Activated CD4-positive, alpha-beta memory T cell treated with anti-CD3 and anti-CD28 coated beads, Interleukin-2, amount 10 ng/mL, durations not matched to agents 7 days and 5 days (primary cell): ENCODE data around the gene GNB3. TPM values are rescaled to one million over a fixed set of nuclear protein-coding genes. Genes with fewer than 3 reads are reported as not detected.
"Not testable (repeated sequence)": the region's sequence is repeated elsewhere in the genome, so short reads cannot be mapped to it uniquely, and the experiment has no call there.

Experiments
- CTCF ChIA-PET: fragments of 350-600 bp; sonication (Branson Sonifier 250); formaldehyde crosslinking; loops from one replicate; lab custom pipeline; 2021; ENCODE audit warnings: antibody characterized with exemption, inconsistent platforms; lab: Charles Lee
- POLR2A ChIA-PET: fragments of 350-600 bp; sonication (Branson Sonifier 250); formaldehyde crosslinking; loops from one replicate; lab custom pipeline; 2021; ENCODE audit warnings: antibody characterized with exemption; lab: Charles Lee
- DNase-seq: peaks from one replicate; pipeline ENCODE4 v3.0.0-alpha.2; 2020
- H3K27ac Mint-ChIP-seq: one replicate; pipeline ENCODE4 v1.8.0; 2021; ENCODE audit warnings: mild to moderate bottlenecking, mixed read lengths
- H3K27me3 Mint-ChIP-seq: one replicate; pipeline ENCODE4 v1.8.0; 2021; ENCODE audit warnings: mixed read lengths
- H3K36me3 Mint-ChIP-seq: one replicate; pipeline ENCODE4 v1.8.0; 2021; ENCODE audit warnings: low read depth, mixed read lengths
- H3K4me1 Mint-ChIP-seq: one replicate; pipeline ENCODE4 v1.8.0; 2021; ENCODE audit warnings: mixed read lengths
- H3K4me3 Mint-ChIP-seq: one replicate; pipeline ENCODE4 v1.8.0; 2021; ENCODE audit warnings: mild to moderate bottlenecking, mixed read lengths
- H3K9me3 Mint-ChIP-seq: one replicate; pipeline ENCODE4 v1.8.0; 2021; ENCODE audit warnings: mixed read lengths
- total RNA-seq, 2 experiments: library from RNA; stranded (reverse); gene quantifications; one replicate each; pipeline ENCODE4 v1.2.3, GENCODE V29; 2021

GNB3 gene
- total RNA-seq, 2 experiments from 2014 or later, result not detected

DNA sequence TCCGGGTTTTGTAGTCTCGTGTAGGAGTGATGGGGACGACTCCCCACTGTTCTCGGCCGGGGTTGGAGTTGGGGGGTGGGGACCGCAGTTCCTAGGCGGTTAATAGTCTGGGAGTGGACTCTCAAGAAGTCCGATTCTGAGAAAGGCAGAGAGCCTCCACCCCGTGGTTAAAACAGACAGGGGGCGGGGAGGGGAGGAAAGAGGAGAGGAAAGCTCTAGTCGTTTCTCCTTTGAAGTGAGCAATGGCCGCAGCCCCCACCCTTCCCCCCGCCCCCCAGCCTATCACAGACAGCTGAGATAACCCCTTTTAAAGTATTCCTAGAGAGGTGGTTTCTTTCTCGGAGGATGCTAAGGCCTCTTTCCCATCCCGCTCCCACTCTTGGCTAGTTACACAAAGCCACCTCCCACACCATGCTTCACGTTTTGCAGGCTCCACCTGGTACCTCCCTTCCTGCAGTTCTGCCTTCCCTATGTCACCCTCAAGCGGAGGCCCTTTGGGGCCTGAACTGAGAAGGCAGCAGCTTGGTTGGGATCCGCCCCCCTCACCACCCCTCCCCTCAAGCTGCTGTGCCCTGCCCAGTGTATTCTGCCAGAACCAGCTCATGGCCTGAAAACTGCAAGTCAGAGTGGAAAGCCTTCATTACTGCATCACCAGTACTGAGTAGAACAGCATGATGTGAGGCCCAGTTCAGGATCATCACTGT is 12.1 kb downstream of the GNB3 start:
- Mint-ChIP-seq H3K9me3 (no peaks in the 10 kb centered on the region), H3K27ac (peak overlapping the region; percentile 100), H3K27me3 (no peaks in the 10 kb centered on the region), H3K4me3 (peak overlapping the region; percentile 85), H3K4me1 (peaks cover 48% of the 10 kb centered on the region), H3K36me3 (peaks cover 47% of the 10 kb centered on the region)
- ChIA-PET POLR2A (interaction anchor here (0.7 to 8.9 kb wide), 35 partner anchors 8 to 406 kb away, joined by 3 to 312 read pairs (median 12); partner anchors contain the start of genes C12orf57, C1RL, CD4 and COPS7A), CTCF (interaction anchor here (0.6 to 8.6 kb wide), 15 partner anchors 8 to 256 kb away, joined by 3 to 161 read pairs (median 5); partner anchors contain the start of genes C1RL, COPS7A, MLF2 and PTMS)
- peak; percentile 79 for DNase-seq

GRCh38 chr12:6853626-6854025 is 12.9 kb downstream of the GNB3 start:
- peaks cover 47% of the 10 kb centered on the region for H3K36me3 Mint-ChIP-seq
- no peak for DNase-seq
- POLR2A ChIA-PET, result interaction anchor here (0.9 to 8.9 kb wide), 20 partner anchors 8 to 255 kb away, joined by 3 to 312 read pairs (median 21); partner anchors contain the start of genes C12orf57, C1RL, CD4 and COPS7A
- peak overlapping the region; percentile 100 for H3K27ac Mint-ChIP-seq
- CTCF ChIA-PET, result interaction anchor here (0.7 to 8.6 kb wide), 7 partner anchors 14 to 263 kb away, joined by 3 to 161 read pairs (median 8); partner anchors contain the start of genes MLF2, SPSB2, TPI1 and ZNF384
- peak overlapping the region; percentile 85 for H3K4me3 Mint-ChIP-seq
- peaks cover 44% of the 10 kb centered on the region for H3K4me1 Mint-ChIP-seq
- no peaks in the 10 kb centered on the region for H3K27me3 Mint-ChIP-seq
- no peaks in the 10 kb centered on the region for H3K9me3 Mint-ChIP-seq

- Mint-ChIP-seq H3K27ac (peak overlapping the region; percentile 100), H3K4me1 (peaks cover 41% of the 10 kb centered on the region), H3K36me3 (peaks cover 44% of the 10 kb centered on the region), H3K9me3 (no peaks in the 10 kb centered on the region), H3K4me3 (peak overlapping the region; percentile 85), H3K27me3 (no peaks in the 10 kb centered on the region)
- no peak for DNase-seq
- POLR2A ChIA-PET, result interaction anchor here (0.9 to 8.9 kb wide), 10 partner anchors 10 to 246 kb away, joined by 3 to 312 read pairs (median 24); partner anchors contain the start of genes CD4, COPS7A, ENO2 and P3H3
- CTCF ChIA-PET, result interaction anchor here (8.6 kb wide), 1 partner anchor 14 kb away, joined by 161 read pairs; the partner anchor contains the start of genes SPSB2 and TPI1
These were observed 13.3 kb downstream of the GNB3 start for GRCh38 chr12:6854036-6854435.

DNA sequence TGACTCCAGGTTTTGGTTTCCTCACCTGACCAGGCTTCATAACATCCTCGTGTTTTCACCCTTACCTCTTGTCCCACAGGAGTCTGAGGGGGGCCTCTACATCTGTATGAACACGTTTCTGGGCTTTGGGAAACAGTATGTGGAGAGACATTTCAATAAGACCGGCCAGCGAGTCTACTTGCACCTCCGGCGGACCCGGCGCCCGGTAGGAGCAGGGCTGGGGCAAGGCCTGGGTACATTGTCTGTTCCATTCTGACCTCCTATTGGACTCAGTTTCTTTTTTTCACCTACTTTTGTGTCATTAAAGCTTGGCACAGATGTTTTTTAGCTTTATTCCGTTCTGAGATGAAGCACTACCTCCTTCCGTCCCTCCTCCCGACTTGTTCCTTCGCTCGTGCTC is 14.6 kb downstream of the GNB3 start:
- Mint-ChIP-seq H3K4me3 (no peak overlapping the region), H3K9me3 (no peaks in the 10 kb centered on the region), H3K36me3 (peaks cover 45% of the 10 kb centered on the region), H3K27ac (no peak overlapping the region), H3K4me1 (peaks cover 28% of the 10 kb centered on the region), H3K27me3 (no peaks in the 10 kb centered on the region)
- CTCF ChIA-PET, result interaction anchor here (1.3 to 8.6 kb wide), 2 partner anchors 13 to 36 kb away, joined by 6 to 161 read pairs; partner anchors contain the start of genes SPSB2 and TPI1
- POLR2A ChIA-PET, result interaction anchor here (8.9 kb wide), 1 partner anchor 13 kb away, joined by 312 read pairs; the partner anchor contains the start of genes SPSB2 and TPI1
- DNase-seq, result no peak

DNA sequence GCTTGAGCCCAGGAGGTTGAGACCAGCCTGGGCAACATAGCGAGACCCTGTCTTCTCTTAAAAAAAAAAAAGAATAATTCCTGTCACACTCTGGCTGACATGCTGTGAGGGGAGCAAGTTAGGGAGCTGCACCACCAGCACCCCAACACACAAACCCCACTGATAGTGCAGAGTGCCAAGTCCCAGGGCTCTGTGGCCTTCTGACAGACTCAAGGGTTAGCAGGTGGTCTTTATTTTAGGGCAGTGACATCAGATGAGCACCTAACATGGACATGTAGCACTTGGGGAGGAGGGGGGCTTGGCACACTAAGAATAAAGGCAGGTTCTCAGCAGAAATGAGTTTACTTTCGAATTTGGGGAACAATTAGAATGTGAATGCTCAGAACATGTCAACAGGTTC is 18.1 kb downstream of the GNB3 start:
- ChIA-PET CTCF (no interaction called here), POLR2A (interaction anchor here (1.0 to 1.5 kb wide), 3 partner anchors 10 to 85 kb away, joined by 3 to 9 read pairs (median 3); partner anchors contain the start of genes C12orf57, RNU7-1 and TPI1)
- no peak overlapping the region for H3K4me3 Mint-ChIP-seq
- DNase-seq, result no peak
- H3K27me3 Mint-ChIP-seq, result no peaks in the 10 kb centered on the region
- peaks cover 11% of the 10 kb centered on the region for H3K4me1 Mint-ChIP-seq
- no peaks in the 10 kb centered on the region for H3K9me3 Mint-ChIP-seq
- H3K27ac Mint-ChIP-seq, result no peak overlapping the region
- peaks cover 64% of the 10 kb centered on the region for H3K36me3 Mint-ChIP-seq

DNA sequence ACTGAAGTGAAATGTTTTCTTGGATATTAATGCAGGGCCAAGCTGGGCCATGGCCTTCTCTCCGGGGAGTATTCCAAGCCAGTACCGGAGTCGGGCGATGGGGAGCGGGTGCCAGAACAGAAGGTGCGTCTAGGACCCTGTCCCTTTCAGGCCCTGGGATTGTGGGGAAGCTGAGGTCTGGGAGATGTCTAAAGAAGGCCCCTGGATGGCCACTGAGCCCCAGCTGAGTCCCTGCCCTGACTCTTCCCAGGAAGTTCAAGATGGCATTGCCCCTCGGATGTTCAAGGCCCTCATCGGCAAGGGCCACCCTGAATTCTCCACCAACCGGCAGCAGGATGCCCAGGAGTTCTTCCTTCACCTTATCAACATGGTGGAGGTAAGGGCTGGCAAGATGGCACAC is 19.4 kb downstream of the GNB3 start:
- Mint-ChIP-seq H3K36me3 (peaks cover 66% of the 10 kb centered on the region), H3K4me3 (no peak overlapping the region), H3K27me3 (no peaks in the 10 kb centered on the region), H3K4me1 (no peaks in the 10 kb centered on the region), H3K9me3 (no peaks in the 10 kb centered on the region), H3K27ac (no peak overlapping the region)
- ChIA-PET POLR2A (interaction anchor here (2.3 kb wide), 1 partner anchor 8 kb away, joined by 19 read pairs; the partner anchor contains the start of genes CDCA3 and USP5), CTCF (interaction anchor here (1.7 kb wide), 1 partner anchor 12 kb away, joined by 4 read pairs; no protein-coding TSS in a partner anchor)
- DNase-seq, result no peak

GRCh38 chr12:6860942-6861341 is 20.2 kb downstream of the GNB3 start:
- ChIA-PET CTCF (interaction anchor here (0.7 to 1.7 kb wide), 4 partner anchors 9 to 11 kb away, joined by 3 to 4 read pairs (median 3); partner anchors contain the start of gene USP5), POLR2A (interaction anchor here (1.0 to 2.3 kb wide), 2 partner anchors 9 to 31 kb away, joined by 3 to 19 read pairs; partner anchors contain the start of genes CDCA3 and USP5)
- Mint-ChIP-seq H3K9me3 (no peaks in the 10 kb centered on the region), H3K27ac (no peak overlapping the region), H3K4me3 (no peak overlapping the region), H3K27me3 (no peaks in the 10 kb centered on the region), H3K4me1 (no peaks in the 10 kb centered on the region), H3K36me3 (peaks cover 68% of the 10 kb centered on the region)
- DNase-seq, result no peak

GRCh38 chr12:6861391-6861790 is 20.7 kb downstream of the GNB3 start:
- peaks cover 66% of the 10 kb centered on the region for H3K36me3 Mint-ChIP-seq
- H3K27ac Mint-ChIP-seq, result no peak overlapping the region
- peaks cover under 1% of the 10 kb centered on the region for H3K4me1 Mint-ChIP-seq
- no peak overlapping the region for H3K4me3 Mint-ChIP-seq
- H3K9me3 Mint-ChIP-seq, result no peaks in the 10 kb centered on the region
- no peaks in the 10 kb centered on the region for H3K27me3 Mint-ChIP-seq
- no peak for DNase-seq
- ChIA-PET POLR2A (interaction anchor here (1.0 to 2.3 kb wide), 2 partner anchors 9 to 30 kb away, joined by 3 to 19 read pairs; partner anchors contain the start of genes CDCA3 and USP5), CTCF (interaction anchor here (0.9 kb wide), 2 partner anchors 9 to 11 kb away, joined by 3 read pairs; partner anchors contain the start of gene USP5)

DNA sequence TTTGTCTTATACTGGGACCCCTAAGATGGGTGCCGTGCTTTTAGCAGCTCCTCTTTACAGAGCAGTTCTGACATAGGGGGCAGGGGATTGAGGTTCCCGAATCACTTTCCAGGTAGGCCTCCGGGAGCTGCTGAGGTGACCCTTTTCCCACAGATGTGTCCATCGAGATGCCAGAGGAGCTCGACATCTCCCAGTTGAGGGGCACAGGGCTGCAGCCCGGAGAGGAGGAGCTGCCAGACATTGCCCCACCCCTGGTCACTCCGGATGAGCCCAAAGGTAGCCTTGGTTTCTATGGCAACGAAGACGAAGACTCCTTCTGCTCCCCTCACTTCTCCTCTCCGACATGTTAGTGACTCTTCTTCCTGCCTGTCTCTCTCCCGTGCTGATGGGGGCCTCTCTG is 22.3 kb downstream of the GNB3 start:
- H3K4me1 Mint-ChIP-seq, result peaks cover 9% of the 10 kb centered on the region
- no peak overlapping the region for H3K27ac Mint-ChIP-seq
- H3K36me3 Mint-ChIP-seq, result peaks cover 60% of the 10 kb centered on the region
- no peaks in the 10 kb centered on the region for H3K27me3 Mint-ChIP-seq
- no peak for DNase-seq
- ChIA-PET CTCF (interaction anchor here (0.6 to 11.4 kb wide), 2 partner anchors 11 to 50 kb away, joined by 3 to 161 read pairs; partner anchors contain the start of genes CDCA3 and USP5), POLR2A (interaction anchor here (1.2 to 11.4 kb wide), 2 partner anchors 10 to 11 kb away, joined by 5 to 312 read pairs; partner anchors contain the start of genes CDCA3, SPSB2 and USP5)
- H3K9me3 Mint-ChIP-seq, result no peaks in the 10 kb centered on the region
- H3K4me3 Mint-ChIP-seq, result no peak overlapping the region

GRCh38 chr12:6863586-6864321 is 23.0 kb downstream of the GNB3 start:
- H3K36me3 Mint-ChIP-seq, result peaks cover 64% of the 10 kb centered on the region
- POLR2A ChIA-PET, result interaction anchor here (1.2 to 11.4 kb wide), 2 partner anchors 9 to 12 kb away, joined by 5 to 312 read pairs; partner anchors contain the start of genes CDCA3, SPSB2 and USP5
- no peak for DNase-seq
- peaks cover 15% of the 10 kb centered on the region for H3K4me1 Mint-ChIP-seq
- H3K27me3 Mint-ChIP-seq, result no peaks in the 10 kb centered on the region
- no peak overlapping the region for H3K4me3 Mint-ChIP-seq
- CTCF ChIA-PET, result interaction anchor here (0.8 to 11.4 kb wide), 3 partner anchors 12 to 30 kb away, joined by 3 to 161 read pairs (median 3); partner anchors contain the start of genes CDCA3 and USP5
- H3K27ac Mint-ChIP-seq, result no peak overlapping the region
- no peaks in the 10 kb centered on the region for H3K9me3 Mint-ChIP-seq

DNA sequence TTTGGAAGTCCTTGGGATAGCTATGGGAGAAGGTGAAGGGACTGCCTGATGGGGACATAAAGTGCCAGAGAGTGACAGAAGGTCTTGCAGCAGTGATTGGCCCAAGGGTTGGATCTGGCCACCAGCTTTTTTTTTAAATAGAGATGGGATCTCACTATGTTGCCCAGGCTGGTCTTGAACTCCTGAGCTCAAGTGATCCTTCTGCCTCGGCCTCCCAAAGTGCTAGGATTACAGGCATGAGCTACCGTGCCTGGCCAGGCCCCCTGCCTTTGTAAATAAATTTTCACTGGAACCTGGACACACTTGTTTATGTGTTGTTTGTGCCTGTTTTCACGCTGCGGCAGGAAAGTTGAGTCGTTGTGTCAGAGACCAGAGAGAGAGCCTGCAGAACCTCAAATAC is 24.6 kb downstream of the GNB3 start:
- not testable (repeated sequence) for H3K4me3 Mint-ChIP-seq, H3K27ac Mint-ChIP-seq, H3K9me3 Mint-ChIP-seq, H3K27me3 Mint-ChIP-seq, DNase-seq
- Mint-ChIP-seq H3K36me3 (peaks cover 70% of the 10 kb centered on the region), H3K4me1 (peaks cover 31% of the 10 kb centered on the region)
- ChIA-PET POLR2A (interaction anchor here (0.6 to 11.4 kb wide), 4 partner anchors 8 to 325 kb away, joined by 3 to 312 read pairs (median 3); partner anchors contain the start of genes CDCA3, SPSB2 and USP5), CTCF (interaction anchor here (1.1 to 11.4 kb wide), 3 partner anchors 13 to 246 kb away, joined by 3 to 161 read pairs (median 3); partner anchors contain the start of genes CDCA3 and USP5)
